Measurements from ENCODE around the gene ISOC1.

Gene ISOC1

DNA sequence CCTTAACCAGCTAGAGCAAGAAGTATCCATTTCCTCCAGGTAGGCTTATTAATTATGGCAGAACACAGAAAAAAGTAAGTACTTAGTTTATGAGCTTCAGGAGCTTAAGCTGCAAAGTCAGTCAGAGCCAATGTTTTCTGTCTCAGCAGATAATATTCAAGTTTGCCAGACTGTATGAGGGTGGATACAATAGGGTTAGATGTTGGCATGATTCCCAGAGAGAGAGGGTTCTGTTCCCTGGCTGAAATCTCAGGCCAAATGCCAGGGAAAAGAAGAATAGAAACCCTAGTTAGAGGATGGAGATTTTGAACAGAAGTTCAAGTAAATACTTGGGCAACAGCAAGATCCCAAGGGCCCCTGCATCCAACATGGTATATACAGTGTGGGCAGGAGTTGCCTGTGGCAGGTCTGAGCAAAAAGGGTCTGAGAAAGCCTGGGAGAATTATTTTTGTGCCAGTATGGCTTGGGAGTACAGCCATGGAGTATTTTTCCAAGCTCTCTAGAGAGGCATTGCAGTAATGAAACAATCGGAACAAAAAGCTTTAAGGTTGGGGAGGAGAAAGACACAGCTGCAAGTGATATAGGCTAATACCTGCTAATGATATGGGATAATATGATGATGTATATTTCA is 31.0 kb upstream of the ISOC1 start:
- H3K18ac ChIP-seq (ENCODE audit: low read length) = no peak overlapping the region
- H3K9ac ChIP-seq (ENCODE audit: low read length) = no peak overlapping the region
- no peaks in the 10 kb centered on the region for H3K9me3 ChIP-seq (ENCODE audit: insufficient read depth, low read depth, low read length)
- no peak overlapping the region for H3K4me2 ChIP-seq (ENCODE audit: low read length)
- no peak overlapping the region for H4K91ac ChIP-seq (ENCODE audit: low read depth, low read length)
- H3K4ac ChIP-seq (ENCODE audit: low read depth, low read length) = no peak overlapping the region
- WGBS (ENCODE audit: extremely low coverage, insufficient coverage, insufficient read length) = no CpG with 5 or more reads among the region's 1 CpG
- H2BK12ac ChIP-seq (ENCODE audit: low read length) = no peak overlapping the region
- H3K23ac ChIP-seq (ENCODE audit: low read length) = no peak overlapping the region
- no peaks in the 10 kb centered on the region for H3K27me3 ChIP-seq (ENCODE audit: insufficient read depth, low read length)
- DNase-seq = no peak
- H3K4me1 ChIP-seq (ENCODE audit: control insufficient read depth in 1 of 2, insufficient read depth in 2 of 2, low read length in 2 of 2) = no peaks in the 10 kb centered on the region
- H3K36me3 ChIP-seq (ENCODE audit: control insufficient read depth in 1 of 2, insufficient read depth in 2 of 2, low read length in 2 of 2) = no peaks in the 10 kb centered on the region
- H2BK5ac ChIP-seq (ENCODE audit: low read depth, low read length, poor library complexity) = no peak overlapping the region
- H3K27ac ChIP-seq (ENCODE audit: low read depth, low read length) = no peak overlapping the region
- no peaks in the 10 kb centered on the region for H3K79me2 ChIP-seq (ENCODE audit: control insufficient read depth, insufficient read depth, low read length, poor library complexity)
- no peak overlapping the region for H2AFZ ChIP-seq (ENCODE audit: insufficient read depth, low read length, poor library complexity)
- no peak overlapping the region for H2BK120ac ChIP-seq (ENCODE audit: insufficient read depth, low read length, poor library complexity)
- no peak overlapping the region for H3K14ac ChIP-seq (ENCODE audit: low read length)
- no peak overlapping the region for H2AK5ac ChIP-seq (ENCODE audit: low read length)
- no peak overlapping the region for H3K4me3 ChIP-seq (ENCODE audit: low read depth, low read length)
- no peak overlapping the region for H4K12ac ChIP-seq (ENCODE audit: low read depth, low read length)
- no peaks in the 10 kb centered on the region for H3K79me1 ChIP-seq (ENCODE audit: low read length)
- no peak overlapping the region for H4K8ac ChIP-seq (ENCODE audit: low read depth, low read length)

GRCh38 chr5:129065721-129066120 is 28.8 kb upstream of the ISOC1 start:
- H2BK12ac ChIP-seq (ENCODE audit: low read length) = no peak overlapping the region
- H3K79me2 ChIP-seq (ENCODE audit: control insufficient read depth, insufficient read depth, low read length, poor library complexity) = no peaks in the 10 kb centered on the region
- H3K18ac ChIP-seq (ENCODE audit: low read length) = no peak overlapping the region
- H4K12ac ChIP-seq (ENCODE audit: low read depth, low read length) = no peak overlapping the region
- WGBS (ENCODE audit: extremely low coverage, insufficient coverage, insufficient read length) = no CpG with 5 or more reads among the region's 2 CpGs
- no peaks in the 10 kb centered on the region for H3K4me1 ChIP-seq (ENCODE audit: control insufficient read depth in 1 of 2, insufficient read depth in 2 of 2, low read length in 2 of 2)
- no peaks in the 10 kb centered on the region for H3K27me3 ChIP-seq (ENCODE audit: insufficient read depth, low read length)
- H4K91ac ChIP-seq (ENCODE audit: low read depth, low read length) = no peak overlapping the region
- no peak for DNase-seq
- no peaks in the 10 kb centered on the region for H3K9me3 ChIP-seq (ENCODE audit: insufficient read depth, low read depth, low read length)
- H3K4me3 ChIP-seq (ENCODE audit: low read depth, low read length) = no peak overlapping the region
- H3K79me1 ChIP-seq (ENCODE audit: low read length) = no peaks in the 10 kb centered on the region
- H2BK5ac ChIP-seq (ENCODE audit: low read depth, low read length, poor library complexity) = no peak overlapping the region
- H2AK5ac ChIP-seq (ENCODE audit: low read length) = no peak overlapping the region
- no peak overlapping the region for H3K14ac ChIP-seq (ENCODE audit: low read length)
- no peak overlapping the region for H3K27ac ChIP-seq (ENCODE audit: low read depth, low read length)
- no peak overlapping the region for H3K4ac ChIP-seq (ENCODE audit: low read depth, low read length)
- no peak overlapping the region for H2BK120ac ChIP-seq (ENCODE audit: insufficient read depth, low read length, poor library complexity)
- no peak overlapping the region for H3K4me2 ChIP-seq (ENCODE audit: low read length)
- H2AFZ ChIP-seq (ENCODE audit: insufficient read depth, low read length, poor library complexity) = no peak overlapping the region
- H3K36me3 ChIP-seq (ENCODE audit: control insufficient read depth in 1 of 2, insufficient read depth in 2 of 2, low read length in 2 of 2) = no peaks in the 10 kb centered on the region
- H3K9ac ChIP-seq (ENCODE audit: low read length) = no peak overlapping the region
- H3K23ac ChIP-seq (ENCODE audit: low read length) = no peak overlapping the region
- no peak overlapping the region for H4K8ac ChIP-seq (ENCODE audit: low read depth, low read length)

GRCh38 chr5:129067745-129068144 is 26.8 kb upstream of the ISOC1 start:
- Histone ChIP-seq H4K8ac (ENCODE audit: low read depth, low read length) (no peak overlapping the region), H3K9me3 (ENCODE audit: insufficient read depth, low read depth, low read length) (no peaks in the 10 kb centered on the region), H3K79me2 (ENCODE audit: control insufficient read depth, insufficient read depth, low read length, poor library complexity) (no peaks in the 10 kb centered on the region), H3K23ac (ENCODE audit: low read length) (no peak overlapping the region), H3K79me1 (ENCODE audit: low read length) (no peaks in the 10 kb centered on the region), H3K14ac (ENCODE audit: low read length) (no peak overlapping the region), H3K9ac (ENCODE audit: low read length) (no peak overlapping the region), H4K12ac (ENCODE audit: low read depth, low read length) (no peak overlapping the region), H3K4me2 (ENCODE audit: low read length) (no peak overlapping the region), H2BK120ac (ENCODE audit: insufficient read depth, low read length, poor library complexity) (no peak overlapping the region), H2BK12ac (ENCODE audit: low read length) (no peak overlapping the region), H3K36me3 (ENCODE audit: control insufficient read depth in 1 of 2, insufficient read depth in 2 of 2, low read length in 2 of 2) (no peaks in the 10 kb centered on the region), H3K27me3 (ENCODE audit: insufficient read depth, low read length) (no peaks in the 10 kb centered on the region), H2AFZ (ENCODE audit: insufficient read depth, low read length, poor library complexity) (no peak overlapping the region), H3K4ac (ENCODE audit: low read depth, low read length) (no peak overlapping the region), H4K91ac (ENCODE audit: low read depth, low read length) (no peak overlapping the region), H3K27ac (ENCODE audit: low read depth, low read length) (no peak overlapping the region), H3K18ac (ENCODE audit: low read length) (no peak overlapping the region), H3K4me1 (ENCODE audit: control insufficient read depth in 1 of 2, insufficient read depth in 2 of 2, low read length in 2 of 2) (no peaks in the 10 kb centered on the region), H2BK5ac (ENCODE audit: low read depth, low read length, poor library complexity) (no peak overlapping the region), H2AK5ac (ENCODE audit: low read length) (no peak overlapping the region), H3K4me3 (ENCODE audit: low read depth, low read length) (no peak overlapping the region)
- no peak for DNase-seq

DNA sequence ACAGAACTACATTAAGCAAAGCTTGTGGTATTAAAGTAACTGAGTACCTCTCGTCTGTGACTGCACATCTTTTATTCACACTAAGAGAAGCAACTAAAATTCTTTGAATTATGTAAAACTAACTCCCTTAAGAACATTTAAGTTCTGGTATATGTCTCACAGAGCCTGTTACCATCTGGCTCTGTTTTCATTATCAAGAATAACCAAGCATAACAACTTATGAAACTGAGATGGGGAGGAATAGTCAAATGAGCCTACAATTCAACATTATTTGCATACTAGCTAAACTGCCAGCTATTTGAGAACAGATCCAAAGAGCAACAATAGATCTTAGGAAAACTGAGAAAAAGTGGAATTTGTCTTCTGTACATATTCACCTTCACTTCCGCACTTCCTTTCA is 25.3 kb upstream of the ISOC1 start:
- Histone ChIP-seq H3K36me3 (ENCODE audit: control insufficient read depth in 1 of 2, insufficient read depth in 2 of 2, low read length in 2 of 2) (no peaks in the 10 kb centered on the region), H3K4me2 (ENCODE audit: low read length) (no peak overlapping the region), H3K79me2 (ENCODE audit: control insufficient read depth, insufficient read depth, low read length, poor library complexity) (no peaks in the 10 kb centered on the region), H4K12ac (ENCODE audit: low read depth, low read length) (no peak overlapping the region), H3K18ac (ENCODE audit: low read length) (no peak overlapping the region), H3K9ac (ENCODE audit: low read length) (no peak overlapping the region), H2AFZ (ENCODE audit: insufficient read depth, low read length, poor library complexity) (no peak overlapping the region), H3K14ac (ENCODE audit: low read length) (no peak overlapping the region), H3K4me3 (ENCODE audit: low read depth, low read length) (no peak overlapping the region), H3K79me1 (ENCODE audit: low read length) (no peaks in the 10 kb centered on the region), H2BK120ac (ENCODE audit: insufficient read depth, low read length, poor library complexity) (no peak overlapping the region), H3K4ac (ENCODE audit: low read depth, low read length) (no peak overlapping the region), H3K27me3 (ENCODE audit: insufficient read depth, low read length) (no peaks in the 10 kb centered on the region), H3K4me1 (ENCODE audit: control insufficient read depth in 1 of 2, insufficient read depth in 2 of 2, low read length in 2 of 2) (no peaks in the 10 kb centered on the region), H3K23ac (ENCODE audit: low read length) (no peak overlapping the region), H3K9me3 (ENCODE audit: insufficient read depth, low read depth, low read length) (no peaks in the 10 kb centered on the region), H4K8ac (ENCODE audit: low read depth, low read length) (no peak overlapping the region), H2BK12ac (ENCODE audit: low read length) (no peak overlapping the region), H2AK5ac (ENCODE audit: low read length) (no peak overlapping the region), H4K91ac (ENCODE audit: low read depth, low read length) (no peak overlapping the region), H3K27ac (ENCODE audit: low read depth, low read length) (no peak overlapping the region), H2BK5ac (ENCODE audit: low read depth, low read length, poor library complexity) (no peak overlapping the region)
- DNase-seq = no peak
- no CpG with 5 or more reads among the region's 2 CpGs for WGBS (ENCODE audit: extremely low coverage, insufficient coverage, insufficient read length)
